Measurements from ENCODE around the gene GALNTL6.

The GALNTL6 gene

GRCh38 chr4:172982151-172982590 is 1169.0 kb downstream of the GALNTL6 start:
- no CpG with 5 or more reads among the region's 2 CpGs for WGBS, 2 experiments (ENCODE audit: insufficient coverage in 2 of 2)

GRCh38 chr4:172983014-172983413 is 1169.8 kb downstream of the GALNTL6 start:
- no peak overlapping the region for H3K4me3 ChIP-seq (ENCODE audit: extremely low read depth, insufficient read depth, low read length, poor library complexity, severe bottlenecking)
- H3K4me1 ChIP-seq (ENCODE audit: control insufficient read depth, insufficient read depth, low read length, poor library complexity, severe bottlenecking): no peaks in the 10 kb centered on the region
- no peaks in the 10 kb centered on the region for H3K36me3 ChIP-seq (ENCODE audit: control insufficient read depth, insufficient read depth, low read length)
- WGBS, 2 experiments (ENCODE audit: insufficient coverage in 2 of 2): 94 to 96% methylated on average over 2 of the region's 3 CpGs
- H3K27ac ChIP-seq (ENCODE audit: low read depth, low read length, severe bottlenecking): no peak overlapping the region
- H3K9me3 ChIP-seq (ENCODE audit: control insufficient read depth, low read length): no peaks in the 10 kb centered on the region

More at GRCh38 chr4:172982151-172982590, 1169.0 kb downstream of the GALNTL6 start:
- Histone ChIP-seq H3K27ac (ENCODE audit: low read depth, low read length, severe bottlenecking) (no peak overlapping the region), H3K36me3 (ENCODE audit: control insufficient read depth, insufficient read depth, low read length) (no peaks in the 10 kb centered on the region), H3K4me3 (ENCODE audit: extremely low read depth, insufficient read depth, low read length, poor library complexity, severe bottlenecking) (no peak overlapping the region), H3K4me1 (ENCODE audit: control insufficient read depth, insufficient read depth, low read length, poor library complexity, severe bottlenecking) (no peaks in the 10 kb centered on the region), H3K9me3 (ENCODE audit: control insufficient read depth, low read length) (no peaks in the 10 kb centered on the region)

- 63 to 83% methylated on average over 2 of the region's 3 CpGs for WGBS, 2 experiments (ENCODE audit: insufficient coverage in 2 of 2)
- Histone ChIP-seq H3K4me3 (ENCODE audit: extremely low read depth, insufficient read depth, low read length, poor library complexity, severe bottlenecking) (no peak overlapping the region), H3K4me1 (ENCODE audit: control insufficient read depth, insufficient read depth, low read length, poor library complexity, severe bottlenecking) (no peaks in the 10 kb centered on the region), H3K27ac (ENCODE audit: low read depth, low read length, severe bottlenecking) (no peak overlapping the region), H3K9me3 (ENCODE audit: control insufficient read depth, low read length) (peaks cover 2% of the 10 kb centered on the region), H3K36me3 (ENCODE audit: control insufficient read depth, insufficient read depth, low read length) (no peaks in the 10 kb centered on the region)
These were observed 1170.4 kb downstream of the GALNTL6 start for GRCh38 chr4:172983631-172984030.

- Histone ChIP-seq H3K27ac (ENCODE audit: low read depth, low read length, severe bottlenecking) (no peak overlapping the region), H3K9me3 (ENCODE audit: control insufficient read depth, low read length) (peaks cover 11% of the 10 kb centered on the region), H3K36me3 (ENCODE audit: control insufficient read depth, insufficient read depth, low read length) (no peaks in the 10 kb centered on the region), H3K4me3 (ENCODE audit: extremely low read depth, insufficient read depth, low read length, poor library complexity, severe bottlenecking) (no peak overlapping the region), H3K4me1 (ENCODE audit: control insufficient read depth, insufficient read depth, low read length, poor library complexity, severe bottlenecking) (no peaks in the 10 kb centered on the region)
- 100% methylated on average over 1 of the region's 2 CpGs; no CpG with 5 or more reads in 1 of the 2 experiments for WGBS, 2 experiments (ENCODE audit: insufficient coverage in 2 of 2)
These were observed 1172.3 kb downstream of the GALNTL6 start for GRCh38 chr4:172985552-172985951.

GRCh38 chr4:172986114-172986513 is 1172.9 kb downstream of the GALNTL6 start:
- Histone ChIP-seq H3K27ac (ENCODE audit: low read depth, low read length, severe bottlenecking) (no peak overlapping the region), H3K36me3 (ENCODE audit: control insufficient read depth, insufficient read depth, low read length) (no peaks in the 10 kb centered on the region), H3K9me3 (ENCODE audit: control insufficient read depth, low read length) (peaks cover 11% of the 10 kb centered on the region), H3K4me1 (ENCODE audit: control insufficient read depth, insufficient read depth, low read length, poor library complexity, severe bottlenecking) (no peaks in the 10 kb centered on the region), H3K4me3 (ENCODE audit: extremely low read depth, insufficient read depth, low read length, poor library complexity, severe bottlenecking) (no peak overlapping the region)
- 60 to 86% methylated on average over 1 of the region's 1 CpG for WGBS, 2 experiments (ENCODE audit: insufficient coverage in 2 of 2)

GRCh38 chr4:172989984-172990820 is 1177.0 kb downstream of the GALNTL6 start:
- Histone ChIP-seq H3K27ac (ENCODE audit: low read depth, low read length, severe bottlenecking) (no peak overlapping the region), H3K4me1 (ENCODE audit: control insufficient read depth, insufficient read depth, low read length, poor library complexity, severe bottlenecking) (no peaks in the 10 kb centered on the region), H3K4me3 (ENCODE audit: extremely low read depth, insufficient read depth, low read length, poor library complexity, severe bottlenecking) (no peak overlapping the region), H3K9me3 (ENCODE audit: control insufficient read depth, low read length) (peaks cover 11% of the 10 kb centered on the region), H3K36me3 (ENCODE audit: control insufficient read depth, insufficient read depth, low read length) (no peaks in the 10 kb centered on the region)
- WGBS, 2 experiments (ENCODE audit: insufficient coverage in 2 of 2): no CpG with 5 or more reads among the region's 3 CpGs

GRCh38 chr4:172992648-172993378 is 1179.6 kb downstream of the GALNTL6 start:
- H3K36me3 ChIP-seq (ENCODE audit: control insufficient read depth, insufficient read depth, low read length): no peaks in the 10 kb centered on the region
- H3K27ac ChIP-seq (ENCODE audit: low read depth, low read length, severe bottlenecking): no peak overlapping the region
- H3K4me1 ChIP-seq (ENCODE audit: control insufficient read depth, insufficient read depth, low read length, poor library complexity, severe bottlenecking): peaks cover 6% of the 10 kb centered on the region
- 76 to 80% methylated on average over 1 to 3 of the region's 5 CpGs for WGBS, 2 experiments (ENCODE audit: insufficient coverage in 2 of 2)
- no peak overlapping the region for H3K4me3 ChIP-seq (ENCODE audit: extremely low read depth, insufficient read depth, low read length, poor library complexity, severe bottlenecking)
- H3K9me3 ChIP-seq (ENCODE audit: control insufficient read depth, low read length): peaks cover 11% of the 10 kb centered on the region

GRCh38 chr4:172995161-172995560 is 1182.0 kb downstream of the GALNTL6 start:
- no peak overlapping the region for H3K27ac ChIP-seq (ENCODE audit: low read depth, low read length, severe bottlenecking)
- H3K9me3 ChIP-seq (ENCODE audit: control insufficient read depth, low read length): no peaks in the 10 kb centered on the region
- H3K4me3 ChIP-seq (ENCODE audit: extremely low read depth, insufficient read depth, low read length, poor library complexity, severe bottlenecking): no peak overlapping the region
- H3K36me3 ChIP-seq (ENCODE audit: control insufficient read depth, insufficient read depth, low read length): no peaks in the 10 kb centered on the region
- WGBS, 2 experiments (ENCODE audit: insufficient coverage in 2 of 2): 89 to 98% methylated on average over 4 of the region's 4 CpGs
- peaks cover 11% of the 10 kb centered on the region for H3K4me1 ChIP-seq (ENCODE audit: control insufficient read depth, insufficient read depth, low read length, poor library complexity, severe bottlenecking)

GRCh38 chr4:172995704-172996103 is 1182.5 kb downstream of the GALNTL6 start:
- H3K4me3 ChIP-seq (ENCODE audit: extremely low read depth, insufficient read depth, low read length, poor library complexity, severe bottlenecking): no peak overlapping the region
- WGBS, 2 experiments (ENCODE audit: insufficient coverage in 2 of 2): 100% methylated on average over 1 of the region's 1 CpG
- peaks cover 11% of the 10 kb centered on the region for H3K4me1 ChIP-seq (ENCODE audit: control insufficient read depth, insufficient read depth, low read length, poor library complexity, severe bottlenecking)
- no peaks in the 10 kb centered on the region for H3K36me3 ChIP-seq (ENCODE audit: control insufficient read depth, insufficient read depth, low read length)
- H3K27ac ChIP-seq (ENCODE audit: low read depth, low read length, severe bottlenecking): no peak overlapping the region
- no peaks in the 10 kb centered on the region for H3K9me3 ChIP-seq (ENCODE audit: control insufficient read depth, low read length)

- WGBS, 2 experiments (ENCODE audit: insufficient coverage in 2 of 2): 75 to 82% methylated on average over 3 to 4 of the region's 4 CpGs
- peak overlapping the region; percentile 57 for H3K27ac ChIP-seq (ENCODE audit: low read depth, low read length, severe bottlenecking)
- H3K4me1 ChIP-seq (ENCODE audit: control insufficient read depth, insufficient read depth, low read length, poor library complexity, severe bottlenecking): peaks cover 11% of the 10 kb centered on the region
- H3K9me3 ChIP-seq (ENCODE audit: control insufficient read depth, low read length): no peaks in the 10 kb centered on the region
- H3K36me3 ChIP-seq (ENCODE audit: control insufficient read depth, insufficient read depth, low read length): no peaks in the 10 kb centered on the region
- no peak overlapping the region for H3K4me3 ChIP-seq (ENCODE audit: extremely low read depth, insufficient read depth, low read length, poor library complexity, severe bottlenecking)
These were observed 1183.5 kb downstream of the GALNTL6 start for GRCh38 chr4:172996571-172997216.
